LNCaP clone FGC (cell line): ENCODE measurements around the gene PCCA.

Experiments
- DNase-seq: peaks from one replicate; pipeline ENCODE4 v3.0.0-alpha.2; 2011; ENCODE audit warnings: low read depth
- H3K4me3 ChIP-seq: 2 replicates; pipeline ENCODE4 v1.5.1; 2011; ENCODE audit warnings: mild to moderate bottlenecking, low read depth, low read length, control low read depth
- TF ChIP-seq, protein P1 (sequence below): IDR thresholded peaks from 2 replicates; pipeline ENCODE4 v1.5.1; 2012; ENCODE audit warnings: mild to moderate bottlenecking; ENCODE audit not compliant: control insufficient read depth, insufficient read depth; ENCODE audit errors: extremely low read depth

Gene PCCA

DNA sequence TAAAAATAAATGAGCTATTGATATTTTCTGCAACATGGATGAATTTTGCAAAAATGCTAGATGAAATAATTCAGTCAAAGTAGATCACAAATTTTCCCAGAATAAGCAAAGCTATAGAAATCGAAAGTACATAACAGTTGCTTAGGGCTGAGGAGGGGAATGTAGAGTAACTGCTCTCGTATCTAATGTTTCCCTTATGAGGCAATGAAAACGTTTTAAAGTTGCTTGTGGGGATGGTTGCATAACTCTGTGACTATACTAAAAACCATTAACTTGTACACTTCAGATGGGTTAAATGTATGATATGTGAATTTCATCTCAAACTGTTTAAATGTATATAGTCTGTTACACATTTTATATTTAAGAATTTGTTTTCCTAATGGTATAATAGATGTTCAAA lies 268.0 kb downstream of the PCCA start:
- no peak for DNase-seq
- no peak overlapping the region for H3K4me3 ChIP-seq
- TF ChIP-seq, protein P1, sequence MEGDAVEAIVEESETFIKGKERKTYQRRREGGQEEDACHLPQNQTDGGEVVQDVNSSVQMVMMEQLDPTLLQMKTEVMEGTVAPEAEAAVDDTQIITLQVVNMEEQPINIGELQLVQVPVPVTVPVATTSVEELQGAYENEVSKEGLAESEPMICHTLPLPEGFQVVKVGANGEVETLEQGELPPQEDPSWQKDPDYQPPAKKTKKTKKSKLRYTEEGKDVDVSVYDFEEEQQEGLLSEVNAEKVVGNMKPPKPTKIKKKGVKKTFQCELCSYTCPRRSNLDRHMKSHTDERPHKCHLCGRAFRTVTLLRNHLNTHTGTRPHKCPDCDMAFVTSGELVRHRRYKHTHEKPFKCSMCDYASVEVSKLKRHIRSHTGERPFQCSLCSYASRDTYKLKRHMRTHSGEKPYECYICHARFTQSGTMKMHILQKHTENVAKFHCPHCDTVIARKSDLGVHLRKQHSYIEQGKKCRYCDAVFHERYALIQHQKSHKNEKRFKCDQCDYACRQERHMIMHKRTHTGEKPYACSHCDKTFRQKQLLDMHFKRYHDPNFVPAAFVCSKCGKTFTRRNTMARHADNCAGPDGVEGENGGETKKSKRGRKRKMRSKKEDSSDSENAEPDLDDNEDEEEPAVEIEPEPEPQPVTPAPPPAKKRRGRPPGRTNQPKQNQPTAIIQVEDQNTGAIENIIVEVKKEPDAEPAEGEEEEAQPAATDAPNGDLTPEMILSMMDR, result no peak

DNA sequence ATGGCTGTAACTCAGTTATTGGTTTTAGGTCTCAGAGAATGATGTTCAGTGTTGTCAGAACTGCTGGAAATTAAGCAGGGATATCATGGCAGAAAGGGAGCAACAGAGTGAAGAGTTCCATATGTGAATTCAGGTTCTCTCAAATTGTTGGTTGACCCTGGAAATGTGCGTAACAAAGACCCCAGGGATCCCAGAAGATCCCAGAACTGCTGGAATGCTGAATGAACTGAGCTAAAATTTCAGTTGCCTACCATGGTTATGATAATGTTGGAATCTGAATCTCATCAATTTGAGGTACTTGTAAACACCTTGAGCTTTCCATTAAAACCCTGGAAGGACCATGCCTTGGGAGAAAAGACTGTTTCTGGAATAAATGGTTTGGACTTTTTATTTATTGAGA lies 268.9 kb downstream of the PCCA start:
- TF ChIP-seq, protein P1, result no peak
- DNase-seq, result no peak
- H3K4me3 ChIP-seq, result no peak overlapping the region

DNA sequence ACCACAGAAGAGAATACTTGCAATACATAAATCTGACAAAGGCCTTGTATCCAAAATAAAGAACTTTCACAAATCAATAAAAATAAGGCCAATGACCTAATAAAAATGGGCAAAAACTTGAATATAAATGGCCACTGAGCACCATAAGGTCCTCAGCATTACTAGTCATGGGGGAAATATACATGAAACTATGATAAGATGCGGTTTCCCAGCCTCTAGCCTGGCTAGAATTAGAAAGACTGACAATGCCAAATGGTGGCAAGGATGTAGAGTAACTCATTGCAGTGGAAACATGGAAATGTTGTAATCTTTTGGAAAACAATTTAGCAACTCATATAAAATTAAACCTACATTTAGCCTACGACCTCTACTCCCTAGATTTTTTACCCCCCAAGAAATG lies 272.6 kb downstream of the PCCA start:
- no peak overlapping the region for H3K4me3 ChIP-seq
- no peak for DNase-seq

DNA sequence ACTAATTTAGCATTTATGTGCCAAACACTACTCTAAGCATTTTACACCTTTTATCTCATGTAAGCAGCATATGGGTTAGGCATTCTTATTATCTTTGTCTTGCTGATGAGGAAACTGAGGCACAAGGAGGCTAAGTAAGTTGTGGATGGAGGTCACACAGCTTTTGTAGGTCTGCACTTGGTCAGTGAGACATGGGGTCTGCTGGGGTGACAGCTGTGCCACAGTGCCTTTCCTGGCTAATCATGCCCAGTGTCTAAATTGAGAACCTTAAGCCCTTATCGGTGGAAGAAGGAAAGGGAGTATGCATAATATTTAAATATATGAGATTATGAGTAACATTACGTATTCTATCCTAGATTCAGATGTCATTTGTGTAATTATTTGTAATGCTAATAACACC lies 273.5 kb downstream of the PCCA start:
- TF ChIP-seq, protein P1, result no peak

More for the DNA sequence above, 272.6 kb downstream of the PCCA start:
- TF ChIP-seq, protein P1, result no peak

DNA sequence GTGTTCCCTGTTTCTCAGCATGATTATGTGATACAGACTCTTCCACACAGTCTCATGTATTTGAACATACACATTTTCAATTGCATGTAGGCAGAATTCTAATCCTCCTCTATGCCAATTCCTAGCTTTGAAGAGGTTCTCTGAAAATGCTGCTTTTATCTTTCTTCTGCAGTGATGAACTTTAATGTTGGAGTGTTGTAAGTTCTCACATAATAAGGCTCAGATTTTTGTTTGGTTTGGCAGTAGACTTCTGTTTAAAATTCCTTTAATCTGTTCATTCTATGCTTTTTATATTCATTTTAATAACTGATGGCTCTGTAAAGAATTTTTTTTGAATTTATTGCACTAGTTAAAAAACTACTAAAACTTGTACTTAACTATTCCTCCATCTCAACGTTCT lies 273.9 kb downstream of the PCCA start:
- TF ChIP-seq, protein P1, result no peak
- DNase-seq, result no peak
- H3K4me3 ChIP-seq, result no peak overlapping the region

More for the DNA sequence above, 273.5 kb downstream of the PCCA start:
- DNase-seq, result no peak
- no peak overlapping the region for H3K4me3 ChIP-seq

DNA sequence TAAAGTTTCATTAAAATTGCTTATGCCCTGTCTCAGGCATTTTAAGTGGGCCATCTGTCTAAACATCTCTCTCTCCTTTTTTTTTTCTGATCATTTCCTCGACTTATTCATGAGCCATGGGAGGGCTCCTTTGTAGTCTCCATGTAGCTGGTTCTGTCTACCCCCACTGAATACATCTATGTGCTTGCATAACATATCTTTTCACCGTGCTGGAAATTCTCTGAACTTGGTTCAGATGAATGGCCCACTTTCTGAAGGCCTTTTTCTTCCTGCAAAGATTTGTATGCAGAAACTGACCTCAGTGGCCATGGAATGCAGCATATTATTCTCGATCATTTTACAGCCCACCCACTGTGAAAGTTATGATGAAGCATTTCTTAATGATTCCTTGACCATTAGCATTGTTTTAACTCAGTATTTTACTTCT lies 274.4 kb downstream of the PCCA start:
- H3K4me3 ChIP-seq, result no peak overlapping the region
- no peak for DNase-seq
- TF ChIP-seq, protein P1, result no peak

DNA sequence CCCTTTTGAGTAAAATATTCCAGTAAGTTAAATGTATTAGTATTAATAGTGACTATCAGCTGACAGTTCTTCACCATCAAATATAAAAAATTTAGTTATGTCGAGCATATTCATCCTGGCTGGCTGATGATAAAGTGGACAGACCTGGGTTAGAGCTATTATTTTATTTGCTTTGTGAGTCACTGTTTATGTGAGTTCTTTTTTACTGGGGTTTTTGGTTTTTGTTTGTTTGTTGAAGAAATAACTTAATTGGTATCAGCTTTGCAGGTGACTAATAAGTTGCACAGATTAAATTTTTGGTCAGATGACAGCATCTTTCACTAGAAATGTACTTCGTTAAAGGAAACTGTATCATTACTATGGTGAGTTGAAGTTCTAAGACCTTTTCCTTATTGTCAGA lies 275.0 kb downstream of the PCCA start:
- H3K4me3 ChIP-seq, result no peak overlapping the region
- TF ChIP-seq, protein P1, result no peak
- peak; percentile 38 for DNase-seq
